GM21619 (cell line): ENCODE data around the gene PDLIM3.
"Not testable (repeated sequence)": the region's sequence is repeated elsewhere in the genome, so short reads cannot be mapped to it uniquely, and the experiment has no call there.

Experiments
- ATAC-seq: cut with Tn5 transposase; IDR thresholded peaks from one replicate; pipeline ENCODE4 v1.9.1; 2021; ENCODE audit not compliant: unreplicated experiment

PDLIM3 gene, protein sequence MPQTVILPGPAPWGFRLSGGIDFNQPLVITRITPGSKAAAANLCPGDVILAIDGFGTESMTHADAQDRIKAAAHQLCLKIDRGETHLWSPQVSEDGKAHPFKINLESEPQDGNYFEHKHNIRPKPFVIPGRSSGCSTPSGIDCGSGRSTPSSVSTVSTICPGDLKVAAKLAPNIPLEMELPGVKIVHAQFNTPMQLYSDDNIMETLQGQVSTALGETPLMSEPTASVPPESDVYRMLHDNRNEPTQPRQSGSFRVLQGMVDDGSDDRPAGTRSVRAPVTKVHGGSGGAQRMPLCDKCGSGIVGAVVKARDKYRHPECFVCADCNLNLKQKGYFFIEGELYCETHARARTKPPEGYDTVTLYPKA

GRCh38 chr4:185534866-185535611 lies at the start of gene PDLIM3:
TSS of gene PDLIM3 (minus strand) at chr4:185535507. CDS start at chr4:185535434, 73 bp downstream.
- ATAC-seq, result no peak

- ATAC-seq, result no peak
These were observed 48.5 kb upstream of the PDLIM3 start for GRCh38 chr4:185583813-185584212.

DNA sequence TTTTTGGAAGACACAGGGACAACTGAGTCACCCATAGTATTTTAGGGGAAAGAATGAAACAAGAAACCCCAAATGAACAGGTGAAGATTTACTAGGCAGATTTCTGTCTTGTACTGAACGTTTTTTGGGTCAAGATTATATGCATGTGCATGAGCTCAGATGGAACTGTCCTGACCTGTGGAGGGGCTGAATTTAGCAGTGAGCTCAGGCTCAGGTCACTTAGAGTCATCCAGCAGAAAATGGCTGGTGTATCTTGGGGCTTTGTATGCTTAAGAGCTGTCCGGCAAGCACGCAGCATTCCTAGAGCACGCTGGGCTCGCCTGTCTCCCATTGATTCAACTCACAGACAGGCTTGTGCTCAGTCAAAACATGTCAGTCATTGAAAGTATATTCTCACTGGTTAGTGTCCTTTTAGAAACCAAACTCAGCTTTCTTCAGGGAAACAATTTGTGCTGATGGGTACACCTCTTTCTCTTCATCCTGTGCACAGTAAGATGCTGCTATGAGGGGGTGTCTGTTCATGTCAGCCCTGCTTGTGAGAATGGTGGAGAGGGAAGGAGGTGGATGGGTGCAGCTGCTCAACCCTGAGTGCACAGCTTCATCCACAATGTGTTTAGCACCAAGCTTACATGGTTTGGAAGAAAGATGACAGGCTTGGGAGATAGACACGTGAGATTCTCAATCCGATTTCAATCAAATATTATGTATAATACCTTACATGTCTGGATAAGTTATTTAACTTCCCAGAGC lies 47.5 kb upstream of the PDLIM3 start:
- ATAC-seq, result no peak

DNA sequence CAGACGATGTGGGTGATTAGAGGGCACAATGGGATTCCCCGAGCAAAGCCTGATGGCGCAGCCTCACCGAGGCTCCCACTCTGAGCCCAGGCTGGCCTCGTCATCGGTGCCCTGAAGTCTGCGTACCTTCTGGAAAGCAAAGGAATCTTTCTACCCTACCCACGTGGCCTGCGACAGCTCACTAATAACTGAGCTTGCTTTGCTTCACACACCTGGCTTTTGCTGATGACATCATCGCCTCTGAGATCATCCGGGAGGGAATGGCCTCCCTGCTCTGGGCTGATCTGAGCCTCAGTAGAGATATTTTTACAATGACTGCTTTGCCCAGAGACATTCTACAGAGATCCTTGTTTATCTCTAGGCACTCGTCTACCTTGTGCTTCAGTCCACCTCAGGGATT lies 45.4 kb upstream of the PDLIM3 start:
- no peak for ATAC-seq

DNA sequence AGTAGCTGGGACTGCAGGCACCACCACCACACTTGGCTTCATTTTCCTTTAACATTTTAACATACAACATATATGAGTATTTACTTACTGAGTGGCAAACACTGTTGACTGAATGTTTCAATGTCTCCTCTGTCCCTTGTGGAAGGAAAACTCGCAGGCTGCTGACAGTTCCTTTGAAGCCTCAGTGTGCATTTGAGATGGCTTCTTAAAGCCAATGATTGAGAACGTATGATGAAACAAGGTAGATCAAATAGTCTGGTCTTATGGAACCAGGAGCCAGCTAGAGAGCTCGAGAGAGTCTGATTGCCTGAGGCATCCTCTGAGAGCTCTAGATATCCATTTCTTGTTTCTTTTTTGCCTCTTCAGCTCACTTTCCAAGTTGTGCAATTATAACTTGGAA lies 43.0 kb upstream of the PDLIM3 start:
- ATAC-seq, result no peak

GRCh38 chr4:185576962-185577950 lies 41.9 kb upstream of the PDLIM3 start:
- no peak for ATAC-seq

GRCh38 chr4:185576314-185576961 lies 41.1 kb upstream of the PDLIM3 start:
- ATAC-seq, result no peak

DNA sequence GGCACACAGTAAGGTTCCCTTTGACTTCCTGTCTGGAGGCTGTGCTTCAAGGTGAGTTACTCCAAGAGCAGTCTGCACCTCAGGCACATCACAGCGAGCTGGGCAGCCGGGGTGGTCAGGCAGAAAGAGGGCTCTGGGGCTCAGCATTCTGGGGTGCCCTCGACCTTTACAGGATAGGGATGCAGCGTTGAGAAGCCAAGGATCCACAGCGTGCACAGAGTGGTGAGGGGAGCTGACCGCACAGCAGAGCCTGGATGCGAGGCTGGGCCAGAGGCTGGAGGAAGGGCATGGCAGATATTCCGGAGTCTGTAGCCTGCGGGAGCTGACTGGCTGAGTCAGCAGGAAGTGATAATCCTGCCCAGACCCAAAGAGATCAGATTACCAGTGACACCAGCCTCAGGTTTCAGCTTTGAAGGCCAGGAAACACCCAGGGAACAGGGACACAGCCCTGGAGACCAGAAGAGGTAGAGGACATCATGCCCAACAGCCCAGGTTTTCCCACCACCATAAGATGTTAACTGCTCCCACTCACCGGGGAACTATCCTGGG lies 38.4 kb upstream of the PDLIM3 start:
- no peak for ATAC-seq

- ATAC-seq, result no peak
These were observed 35.4 kb upstream of the PDLIM3 start for GRCh38 chr4:185570727-185571126.

- ATAC-seq, result no peak
These were observed 32.4 kb upstream of the PDLIM3 start for GRCh38 chr4:185567381-185568376.

DNA sequence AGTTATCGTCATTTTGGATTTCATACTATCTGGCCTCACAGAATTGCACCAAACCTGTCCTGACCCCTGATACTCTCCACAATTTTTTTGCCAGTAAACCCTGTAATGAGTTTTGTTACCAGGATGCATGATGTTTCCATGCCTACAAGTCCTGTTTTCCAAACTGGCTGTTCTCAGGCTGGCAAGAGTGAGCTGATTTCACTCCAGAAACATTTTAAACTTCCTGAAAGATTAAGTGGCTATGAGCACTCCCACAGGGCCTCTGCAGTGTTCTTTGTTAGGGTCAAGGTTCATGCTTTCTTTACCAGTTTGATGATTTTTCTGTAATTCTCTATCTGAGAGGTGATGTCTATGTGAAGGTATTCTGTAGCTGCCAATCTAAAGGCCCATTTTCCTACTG lies 31.7 kb upstream of the PDLIM3 start:
- no peak for ATAC-seq

DNA sequence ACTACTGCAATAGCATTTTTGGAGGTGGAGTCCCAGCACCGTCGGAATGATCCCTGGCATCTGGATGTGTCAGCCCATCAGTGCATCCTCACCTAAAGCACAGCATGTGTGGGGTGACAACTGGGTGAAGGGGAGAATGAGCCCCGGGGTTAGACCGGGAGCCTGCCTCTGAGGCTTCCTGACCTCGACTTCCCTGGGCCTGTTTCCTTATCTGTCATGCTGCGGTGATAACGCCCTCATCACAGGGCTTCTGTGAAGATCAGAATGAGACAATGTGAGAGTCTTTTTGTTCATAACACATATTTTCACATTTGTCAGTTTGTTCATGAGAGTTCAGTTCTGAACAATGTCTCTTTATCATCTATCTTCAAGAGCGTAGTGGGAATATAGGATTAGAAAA lies 31.1 kb upstream of the PDLIM3 start:
- ATAC-seq, result no peak

DNA sequence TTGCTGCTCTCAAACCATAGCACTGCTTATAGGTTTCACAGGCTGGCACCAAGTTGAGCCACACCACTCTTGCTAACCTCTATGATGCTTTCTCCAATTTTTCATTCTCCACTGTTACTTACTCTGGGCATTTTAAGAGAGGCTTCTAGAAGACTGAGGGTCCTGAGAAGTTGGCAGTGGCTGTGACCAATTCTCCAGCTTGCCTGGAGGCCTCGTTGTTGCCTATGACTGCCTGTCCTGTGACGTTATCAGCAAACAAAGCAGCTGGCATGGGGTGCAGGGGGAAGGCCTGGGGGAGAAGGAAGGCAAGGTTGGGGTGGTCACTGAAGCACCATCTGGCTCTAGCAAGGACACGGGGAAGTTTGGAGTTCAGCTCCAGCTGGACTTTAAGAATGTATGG lies 30.4 kb upstream of the PDLIM3 start:
- ATAC-seq, result no peak

GRCh38 chr4:185564349-185564748 lies 29.0 kb upstream of the PDLIM3 start:
- no peak for ATAC-seq

DNA sequence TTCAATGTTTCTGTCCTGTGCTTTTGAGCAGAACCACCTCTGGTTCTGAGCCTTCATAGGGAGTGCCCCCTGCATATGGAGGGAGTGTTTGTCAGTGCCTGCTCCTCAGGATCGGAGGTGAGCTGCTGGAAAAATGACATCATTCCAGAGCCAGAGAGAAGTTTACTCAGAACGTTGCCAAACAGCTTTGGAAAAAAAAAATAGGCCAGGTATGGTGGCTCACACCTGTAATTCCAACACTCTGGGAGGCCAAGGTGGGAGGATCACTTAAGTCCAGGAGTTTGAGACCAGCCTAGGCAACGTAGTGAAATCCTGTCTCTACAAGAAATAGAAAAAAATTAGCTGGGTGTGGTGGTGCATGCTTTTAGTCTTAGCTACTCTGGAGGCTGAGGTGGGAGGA lies 27.2 kb upstream of the PDLIM3 start:
- no peak for ATAC-seq

- no peak for ATAC-seq
These were observed 25.0 kb upstream of the PDLIM3 start for GRCh38 chr4:185560316-185560715.

- ATAC-seq, result no peak
These were observed 24.6 kb upstream of the PDLIM3 start for GRCh38 chr4:185559915-185560281.

- not testable (repeated sequence) for ATAC-seq
These were observed 24.1 kb upstream of the PDLIM3 start for GRCh38 chr4:185559251-185559914.
